NCI-H146 treated with DMSO at 0.1 percent for 48 hours (cell line): ENCODE measurements around the gene TP73.

Experiments
- DNase-seq: peaks from one replicate; lab custom pipeline; 2025; ENCODE audit not compliant: unreplicated experiment; lab: John Stamatoyannopoulos, UW

Gene TP73

DNA sequence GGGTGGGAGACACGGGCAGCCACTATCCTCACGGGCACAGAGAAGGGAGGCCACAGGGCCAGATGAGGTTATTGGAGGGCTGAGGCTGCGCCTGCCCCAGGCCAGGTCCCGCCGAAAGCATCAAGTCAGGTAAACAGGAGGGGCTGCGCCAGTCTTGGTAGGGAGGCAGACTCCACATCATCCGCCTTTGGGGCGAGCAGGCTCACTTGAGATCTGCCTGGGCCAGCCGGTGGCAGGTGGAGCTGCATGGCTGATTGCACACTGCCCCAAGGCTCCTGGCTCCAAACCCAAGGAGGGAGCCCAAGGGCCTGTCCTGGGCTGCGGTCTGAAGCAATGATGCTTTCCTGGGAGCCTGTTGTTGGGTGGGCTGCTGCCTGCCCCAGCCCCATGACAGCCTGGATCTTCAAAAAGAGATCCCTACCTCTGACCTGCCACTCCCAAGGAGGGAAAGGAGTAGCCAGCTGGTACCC, 124.8 kb downstream of the TP73 start:
- DNase-seq = no peak

GRCh38 chr1:3777647-3778589, 125.6 kb downstream of the TP73 start:
- DNase-seq = no peak

DNA sequence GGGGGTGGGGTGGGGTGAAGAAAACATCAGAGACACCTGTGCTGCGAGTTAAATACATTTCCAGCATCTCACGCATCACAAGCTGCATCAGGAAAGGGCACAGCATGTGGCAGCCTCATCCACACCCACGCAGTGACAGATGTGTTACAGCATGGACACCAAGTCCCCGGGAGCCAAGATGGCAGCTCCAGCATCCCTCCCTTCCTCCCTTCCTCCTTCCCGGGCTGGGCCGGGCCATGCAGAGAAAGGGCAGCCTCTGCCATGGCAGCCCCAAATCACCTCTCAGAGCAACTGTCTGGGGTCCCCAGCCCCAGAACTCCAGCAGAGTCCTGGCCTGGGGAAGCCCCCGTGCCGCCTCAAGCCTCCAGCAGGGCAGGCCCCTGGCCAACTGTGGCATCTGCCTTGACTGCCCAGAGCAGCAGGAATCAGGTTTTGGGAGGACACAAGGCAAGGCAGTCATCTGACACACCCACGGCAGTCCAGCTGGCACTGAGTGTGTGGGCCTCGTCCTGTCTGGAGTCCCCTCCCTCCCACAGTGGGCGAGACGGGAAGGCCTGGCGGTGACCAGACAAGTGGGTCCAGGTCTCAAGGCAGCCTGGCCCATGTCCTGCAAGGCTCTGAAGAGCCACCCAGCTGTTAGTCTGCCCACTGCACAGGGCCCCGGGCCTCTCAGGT, 126.4 kb downstream of the TP73 start:
- no peak for DNase-seq

GRCh38 chr1:3779265-3779911, 127.1 kb downstream of the TP73 start:
- no peak for DNase-seq

DNA sequence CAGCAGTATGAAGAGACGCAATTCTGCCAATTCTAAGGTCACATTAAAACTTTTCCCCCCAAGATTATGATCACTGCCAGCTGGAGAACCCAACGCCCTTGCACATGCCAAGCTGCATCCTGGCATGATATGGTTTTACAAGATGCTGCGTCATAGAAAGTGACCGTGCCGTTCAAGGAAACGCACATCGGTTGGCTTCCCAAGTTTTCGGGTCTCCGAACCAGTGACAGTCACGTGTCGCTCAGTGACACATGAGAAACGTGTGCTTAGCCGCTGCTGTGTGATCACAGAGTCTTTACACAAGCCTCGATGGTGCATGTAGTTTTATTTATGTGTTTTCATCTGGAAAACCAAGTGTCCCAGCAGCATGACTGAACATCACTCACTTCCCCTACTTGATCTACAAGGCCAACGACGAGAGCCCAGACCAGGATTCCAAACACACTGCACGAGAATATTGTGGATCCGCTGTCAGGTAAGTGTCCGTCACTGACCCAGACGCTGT, 127.6 kb downstream of the TP73 start:
- DNase-seq = no peak

GRCh38 chr1:3780901-3781300, 128.6 kb downstream of the TP73 start:
- no peak for DNase-seq

DNA sequence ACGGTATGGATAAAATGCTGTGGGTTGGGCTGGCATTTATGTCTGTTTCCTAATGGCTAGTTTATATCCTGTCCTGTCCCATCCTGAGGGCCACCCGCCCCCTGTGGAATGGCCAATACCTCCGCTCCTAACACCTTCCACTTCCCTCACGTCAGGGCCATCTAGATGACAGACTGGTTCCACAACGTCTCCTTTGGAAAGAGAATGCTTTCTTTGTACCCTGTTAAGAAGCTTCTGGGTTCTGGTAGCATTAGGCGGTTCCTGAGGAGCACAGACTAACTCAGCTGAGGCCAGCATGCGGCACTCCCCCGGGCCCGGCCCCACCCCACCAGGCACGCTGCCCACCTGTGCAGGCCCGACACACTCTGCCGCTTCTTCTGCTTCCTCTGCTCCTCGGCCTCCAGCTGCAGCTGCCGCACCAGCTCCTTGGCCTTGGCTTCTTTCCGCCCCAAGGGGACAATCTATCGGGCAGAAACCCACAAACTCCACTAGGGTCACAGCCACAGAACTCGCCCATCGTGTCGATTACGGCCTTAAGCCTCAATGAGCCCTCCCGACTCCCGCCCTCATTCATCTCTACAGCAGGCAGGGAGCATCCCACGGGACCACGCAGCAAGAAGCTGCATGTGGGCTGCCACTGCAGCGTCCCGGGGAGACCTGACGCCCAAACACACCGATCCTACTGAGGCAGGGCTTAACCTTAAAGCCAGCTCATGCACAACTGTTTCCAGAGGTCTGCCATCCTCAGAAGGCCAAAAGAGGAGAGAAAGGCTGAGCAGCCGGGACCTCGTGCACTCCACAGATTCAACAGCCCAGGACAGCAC, 131.5 kb downstream of the TP73 start:
- no peak for DNase-seq

DNA sequence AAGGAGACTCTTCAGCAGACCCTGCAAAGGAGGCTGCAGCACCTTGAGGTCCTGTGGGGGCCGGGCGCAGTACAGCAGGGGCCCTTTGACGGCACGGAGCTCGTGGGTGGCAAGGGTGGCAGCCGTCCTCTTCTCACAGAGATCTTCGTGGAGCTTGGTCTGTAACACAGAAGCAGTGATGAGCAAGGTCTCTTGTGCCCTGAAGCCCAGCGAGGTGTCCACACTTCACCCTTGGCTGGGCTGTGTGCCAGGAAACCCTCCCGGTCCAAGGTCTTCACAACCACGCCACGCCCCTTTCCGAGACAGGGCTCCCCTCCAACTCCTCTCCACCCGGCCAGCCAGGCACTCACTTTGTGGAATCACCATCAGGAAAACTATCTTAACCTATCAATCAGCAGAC, 132.7 kb downstream of the TP73 start:
- no peak for DNase-seq

- DNase-seq = no peak
Measured at GRCh38 chr1:3785456-3786157, 133.3 kb downstream of the TP73 start.
